Caco-2 (cell line): Measurements from ENCODE around the gene ZNRF3. TPM values are rescaled to one million over a fixed set of nuclear protein-coding genes. Genes with fewer than 3 reads are reported as not detected.

Experiments used
- BruUV-seq: library from RNA; stranded (reverse); fragments of 400-500 nt; replicated peaks from 2 replicates; lab custom pipeline; 2021; lab: Mats Ljungman, UMichigan
- CTCF ChIA-PET: fragments of 300-600 bp; sonication (Branson Sonifier 250); formaldehyde crosslinking; loops from one replicate; lab custom pipeline; 2022; ENCODE audit warnings: antibody characterized with exemption; lab: Charles Lee
- POLR2A ChIA-PET: fragments of 300-600 bp; sonication (Branson Sonifier 250); formaldehyde crosslinking; loops from one replicate; lab custom pipeline; 2022; ENCODE audit warnings: antibody characterized with exemption; lab: Charles Lee
- DNase-seq, 2 experiments: peaks; one replicate each; pipeline versions ENCODE4 v3.0.0 to v3.0.0-alpha.2; 2020 to 2022
- H3K27me3 ChIP-seq: replicated peaks from 2 replicates; pipeline ENCODE4 v1.6.0; 2011; ENCODE audit warnings: low read length; ENCODE audit not compliant: control insufficient read depth, insufficient read depth
- H3K36me3 ChIP-seq: 2 replicates; pipeline ENCODE4 v1.5.1; 2011; ENCODE audit warnings: low read length; ENCODE audit not compliant: control insufficient read depth, insufficient read depth
- H3K4me1 ChIP-seq: fragments of 250-450 bp; sonication (Bioruptor Pico); 2 replicates; pipeline ENCODE4 v1.5.1; 2020; ENCODE audit warnings: mild to moderate bottlenecking
- H3K4me3 ChIP-seq: 2 replicates; pipeline ENCODE4 v1.5.1; 2011; ENCODE audit warnings: low read depth, mild to moderate bottlenecking, control low read depth, low read length
- H3K9me3 ChIP-seq: fragments of 250-450 bp; sonication (Bioruptor Pico); 2 replicates; pipeline ENCODE4 v1.5.1; 2020; ENCODE audit warnings: mild to moderate bottlenecking, moderate library complexity
- H3K27ac Mint-ChIP-seq: one replicate; pipeline ENCODE4 v1.8.0; 2022; ENCODE audit warnings: mixed read lengths; ENCODE audit not compliant: unreplicated experiment
- H3K27me3 Mint-ChIP-seq: one replicate; pipeline ENCODE4 v1.8.0; 2022; ENCODE audit warnings: mixed read lengths; ENCODE audit not compliant: insufficient read depth, unreplicated experiment
- H3K36me3 Mint-ChIP-seq: one replicate; pipeline ENCODE4 v1.8.0; 2022; ENCODE audit warnings: mild to moderate bottlenecking, mixed read lengths; ENCODE audit not compliant: insufficient read depth, unreplicated experiment
- H3K4me1 Mint-ChIP-seq: one replicate; pipeline ENCODE4 v1.8.0; 2022; ENCODE audit warnings: low read depth, mixed read lengths; ENCODE audit not compliant: unreplicated experiment
- H3K4me3 Mint-ChIP-seq: one replicate; pipeline ENCODE4 v1.8.0; 2022; ENCODE audit warnings: mild to moderate bottlenecking, moderate library complexity, mixed read lengths; ENCODE audit not compliant: unreplicated experiment
- H3K9me3 Mint-ChIP-seq: one replicate; pipeline ENCODE4 v1.8.0; 2022; ENCODE audit warnings: mixed read lengths; ENCODE audit not compliant: unreplicated experiment
- intact Hi-C: fragments of 100-400 bp; cut with micrococcal nuclease; formaldehyde crosslinking; loops from one replicate; pipeline ENCODE4 v1.10.0; 2022; ENCODE audit not compliant: unreplicated experiment
- total RNA-seq: library from RNA; stranded (reverse); gene quantifications from 2 replicates; pipeline ENCODE4 v1.2.3, GENCODE V29; 2022
- TF ChIP-seq, protein P1 (sequence below), 2 experiments: fragments of 200-600 bp in 1 of 2; IDR thresholded peaks; 1 replicate in 1 of 2; 2 replicates in 1 of 2; pipeline versions ENCODE4 v1.5.1 to v1.8.0; 2011 to 2022; ENCODE audit warnings: antibody characterized with exemption in 1 of 2, control low read depth in 1 of 2, inconsistent platforms in 1 of 2, low read depth in 1 of 2, low read length in 1 of 2, mild to moderate bottlenecking in 1 of 2, moderate library complexity in 1 of 2; ENCODE audit not compliant: insufficient read depth in 1 of 2, severe bottlenecking in 1 of 2, unreplicated experiment in 1 of 2

Gene ZNRF3
- total RNA-seq, 1 experiment from 2014 or later = 41.1 TPM

DNA sequence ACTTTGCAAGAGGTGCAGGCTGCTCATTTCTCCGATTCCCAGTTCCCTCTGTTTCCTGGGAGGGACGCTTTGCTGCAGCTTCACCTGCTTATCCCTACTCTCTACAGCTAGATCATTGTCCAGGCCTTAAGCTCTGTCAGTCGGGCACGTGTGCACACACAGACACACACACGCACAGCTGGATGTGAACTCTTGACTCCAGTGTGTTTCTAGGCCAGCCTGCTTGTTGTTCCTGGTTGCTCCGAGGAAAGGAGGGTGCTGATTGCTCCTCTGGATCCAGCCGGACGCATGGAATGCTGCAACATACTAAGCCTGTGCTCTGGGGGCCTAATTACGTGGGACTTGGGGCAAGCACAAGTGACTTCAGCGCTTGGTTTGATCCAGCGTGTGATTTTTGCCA lies 19.7 kb downstream of the ZNRF3 start:
- Mint-ChIP-seq H3K27ac (no peak overlapping the region), H3K27me3 (no peaks in the 10 kb centered on the region), H3K4me1 (peaks cover 37% of the 10 kb centered on the region), H3K4me3 (peak overlapping the region; percentile 5), H3K9me3 (no peaks in the 10 kb centered on the region), H3K36me3 (peaks cover 56% of the 10 kb centered on the region)
- ChIA-PET POLR2A (interaction anchor here (0.6 kb wide), 1 partner anchor 94 kb away, joined by 10 read pairs; no protein-coding TSS in a partner anchor), CTCF (no interaction called here)
- Histone ChIP-seq H3K27me3 (no peaks in the 10 kb centered on the region), H3K9me3 (no peaks in the 10 kb centered on the region), H3K4me3 (no peak overlapping the region), H3K4me1 (peaks cover 47% of the 10 kb centered on the region), H3K36me3 (no peaks in the 10 kb centered on the region; the same call in 1 of the 2 replicates)
- TF ChIP-seq, protein P1, sequence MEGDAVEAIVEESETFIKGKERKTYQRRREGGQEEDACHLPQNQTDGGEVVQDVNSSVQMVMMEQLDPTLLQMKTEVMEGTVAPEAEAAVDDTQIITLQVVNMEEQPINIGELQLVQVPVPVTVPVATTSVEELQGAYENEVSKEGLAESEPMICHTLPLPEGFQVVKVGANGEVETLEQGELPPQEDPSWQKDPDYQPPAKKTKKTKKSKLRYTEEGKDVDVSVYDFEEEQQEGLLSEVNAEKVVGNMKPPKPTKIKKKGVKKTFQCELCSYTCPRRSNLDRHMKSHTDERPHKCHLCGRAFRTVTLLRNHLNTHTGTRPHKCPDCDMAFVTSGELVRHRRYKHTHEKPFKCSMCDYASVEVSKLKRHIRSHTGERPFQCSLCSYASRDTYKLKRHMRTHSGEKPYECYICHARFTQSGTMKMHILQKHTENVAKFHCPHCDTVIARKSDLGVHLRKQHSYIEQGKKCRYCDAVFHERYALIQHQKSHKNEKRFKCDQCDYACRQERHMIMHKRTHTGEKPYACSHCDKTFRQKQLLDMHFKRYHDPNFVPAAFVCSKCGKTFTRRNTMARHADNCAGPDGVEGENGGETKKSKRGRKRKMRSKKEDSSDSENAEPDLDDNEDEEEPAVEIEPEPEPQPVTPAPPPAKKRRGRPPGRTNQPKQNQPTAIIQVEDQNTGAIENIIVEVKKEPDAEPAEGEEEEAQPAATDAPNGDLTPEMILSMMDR (IDR thresholded peaks at IDR 0.05; ENCODE audit: insufficient read depth in 1 of 2, low read depth in 1 of 2, low read length in 1 of 2, severe bottlenecking in 1 of 2, unreplicated experiment in 1 of 2) = no peak
- intact Hi-C loops = no loop called here
- no peak for DNase-seq
- no TSS peak for BruUV-seq

DNA sequence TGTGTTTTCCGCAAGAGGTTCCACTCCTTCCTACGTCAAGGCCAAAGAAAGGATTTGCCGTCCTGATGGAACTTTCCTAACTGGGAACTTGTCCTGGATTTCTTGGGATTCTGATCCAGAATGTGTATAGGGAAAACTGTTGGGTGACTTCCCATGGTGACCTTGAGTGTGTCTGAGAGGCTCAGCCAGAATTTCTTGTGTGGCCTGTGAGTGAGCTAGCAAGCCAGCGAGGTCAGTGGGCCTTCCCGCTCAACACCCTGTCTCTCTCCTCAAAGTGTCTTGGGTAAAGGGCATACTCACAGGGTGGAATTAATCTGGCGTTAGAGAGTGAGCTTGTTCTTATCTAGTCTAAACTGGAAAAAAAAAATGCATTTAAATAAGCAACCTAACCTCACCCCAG lies 20.4 kb downstream of the ZNRF3 start:
- no peak overlapping the region for H3K27ac Mint-ChIP-seq

DNA sequence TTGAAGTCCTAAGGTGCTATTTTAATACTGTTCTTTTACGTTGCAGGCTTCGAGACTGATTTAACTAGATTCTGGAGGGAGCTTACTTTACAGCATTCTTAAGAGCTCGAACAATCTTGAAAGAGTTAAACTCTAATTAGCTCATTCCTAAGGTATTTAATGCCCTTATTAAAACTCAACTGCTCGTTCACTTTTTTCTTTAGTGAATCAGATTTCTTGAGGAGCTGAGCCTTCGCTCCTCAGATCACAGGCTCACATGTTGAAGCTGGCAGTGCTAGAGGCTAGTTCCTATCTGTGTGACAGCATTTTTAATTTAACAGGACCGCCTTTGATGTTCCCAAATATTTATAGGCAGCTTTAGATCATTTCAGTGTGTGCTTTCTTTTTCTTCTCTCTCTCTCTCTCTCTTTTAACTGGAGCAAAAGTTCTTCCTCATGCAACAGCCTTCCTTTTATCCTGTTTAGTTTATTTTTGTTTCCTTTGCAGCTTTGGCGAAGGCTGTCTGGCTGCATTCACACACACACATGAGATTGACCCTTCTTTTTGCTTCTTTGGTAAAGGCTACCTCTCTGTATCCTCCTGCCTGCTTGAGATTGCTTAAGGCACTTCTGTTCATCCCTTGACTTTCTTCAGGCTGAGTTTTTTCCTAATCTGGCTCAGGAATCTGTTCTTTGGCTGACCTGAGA lies 21.0 kb downstream of the ZNRF3 start:
- Histone ChIP-seq H3K4me3 (no peak overlapping the region), H3K4me1 (peaks cover 59% of the 10 kb centered on the region), H3K9me3 (no peaks in the 10 kb centered on the region), H3K27me3 (no peaks in the 10 kb centered on the region), H3K36me3 (no peaks in the 10 kb centered on the region; the same call in 1 of the 2 replicates)
- Mint-ChIP-seq H3K27me3 (no peaks in the 10 kb centered on the region), H3K36me3 (peaks cover 68% of the 10 kb centered on the region), H3K27ac (no peak overlapping the region), H3K9me3 (no peaks in the 10 kb centered on the region), H3K4me3 (no peak overlapping the region), H3K4me1 (peaks cover 46% of the 10 kb centered on the region)
- TF ChIP-seq, protein P1 (IDR thresholded peaks at IDR 0.05; ENCODE audit: insufficient read depth in 1 of 2, low read depth in 1 of 2, low read length in 1 of 2, severe bottlenecking in 1 of 2, unreplicated experiment in 1 of 2) = no peak
- no TSS peak for BruUV-seq
- ChIA-PET CTCF (interaction anchor here (0.5 to 1.6 kb wide), 3 partner anchors 10 to 421 kb away, joined by 3 to 5 read pairs (median 4); no protein-coding TSS in a partner anchor), POLR2A (interaction anchor here (0.5 to 1.0 kb wide), 2 partner anchors 28 to 145 kb away, joined by 3 to 6 read pairs; no protein-coding TSS in a partner anchor)
- no peak for DNase-seq
- intact Hi-C loops = no loop called here

More for the DNA sequence above, 20.4 kb downstream of the ZNRF3 start:
- no peaks in the 10 kb centered on the region for H3K9me3 ChIP-seq
- H3K4me1 Mint-ChIP-seq = peaks cover 43% of the 10 kb centered on the region
- no peak overlapping the region for H3K4me3 ChIP-seq
- CTCF ChIA-PET = interaction anchor here (0.5 kb wide), 1 partner anchor 11 kb away, joined by 3 read pairs; no protein-coding TSS in a partner anchor
- peaks cover 62% of the 10 kb centered on the region for H3K36me3 Mint-ChIP-seq
- no peaks in the 10 kb centered on the region for H3K27me3 ChIP-seq
- no peak for DNase-seq
- BruUV-seq = no TSS peak
- intact Hi-C loops = no loop called here
- TF ChIP-seq, protein P1 (IDR thresholded peaks at IDR 0.05; ENCODE audit: insufficient read depth in 1 of 2, low read depth in 1 of 2, low read length in 1 of 2, severe bottlenecking in 1 of 2, unreplicated experiment in 1 of 2) = no peak
- H3K4me1 ChIP-seq = peaks cover 53% of the 10 kb centered on the region
- H3K4me3 Mint-ChIP-seq = peak overlapping the region; percentile 5
- no peaks in the 10 kb centered on the region for H3K9me3 Mint-ChIP-seq
- H3K36me3 ChIP-seq = no peaks in the 10 kb centered on the region; the same call in 1 of the 2 replicates
- H3K27me3 Mint-ChIP-seq = no peaks in the 10 kb centered on the region
- POLR2A ChIA-PET = interaction anchor here (0.6 kb wide), 1 partner anchor 94 kb away, joined by 10 read pairs; no protein-coding TSS in a partner anchor
